Activated B cell treated with CpG ODN at 0.5 μM for 24 hours (primary cell): Measurements from ENCODE around the gene MYH13. TPM values are rescaled to one million over a fixed set of nuclear protein-coding genes. Genes with fewer than 3 reads are reported as not detected.

Experiments used
- ATAC-seq: fragments of 200-7000 bp; cut with Tn5 transposase; one replicate; pipeline ENCODE4 v1.10.0; 2021; ENCODE audit warnings: low read depth, mild to moderate bottlenecking, moderate library complexity
- CTCF ChIA-PET: fragments of 350-600 bp; sonication (Branson Sonifier 250); formaldehyde crosslinking; loops from one replicate; lab custom pipeline; 2021; ENCODE audit warnings: antibody characterized with exemption; lab: Charles Lee
- POLR2A ChIA-PET: fragments of 350-600 bp; sonication (Branson Sonifier 250); formaldehyde crosslinking; loops from one replicate; lab custom pipeline; 2021; ENCODE audit warnings: antibody characterized with exemption; lab: Charles Lee
- DNase-seq: peaks from one replicate; pipeline ENCODE4 v3.0.0; 2022
- H3K27ac Mint-ChIP-seq: one replicate; pipeline ENCODE4 v1.8.0; 2020; ENCODE audit warnings: mixed read lengths
- H3K27me3 Mint-ChIP-seq: one replicate; pipeline ENCODE4 v1.8.0; 2021; ENCODE audit warnings: mixed read lengths
- H3K36me3 Mint-ChIP-seq: one replicate; pipeline ENCODE4 v1.8.0; 2021; ENCODE audit warnings: low read depth, mixed read lengths
- H3K4me1 Mint-ChIP-seq: one replicate; pipeline ENCODE4 v1.8.0; 2021; ENCODE audit warnings: mixed read lengths
- H3K4me3 Mint-ChIP-seq: one replicate; pipeline ENCODE4 v1.8.0; 2020; ENCODE audit warnings: mild to moderate bottlenecking, mixed read lengths
- H3K9me3 Mint-ChIP-seq: one replicate; pipeline ENCODE4 v1.8.0; 2020; ENCODE audit warnings: mixed read lengths
- intact Hi-C: fragments of 100-400 bp; cut with micrococcal nuclease; formaldehyde crosslinking; loops from one replicate; pipeline ENCODE4 v1.15.1; 2024
- total RNA-seq: library from RNA; stranded (reverse); gene quantifications from 2 replicates; pipeline ENCODE4 v1.2.3, GENCODE V29; 2022
- TF ChIP-seq, protein P1 (sequence below): fragments of 200-600 bp; IDR thresholded peaks from one replicate; pipeline ENCODE4 v1.8.0; 2022; ENCODE audit warnings: antibody characterized with exemption, mild to moderate bottlenecking

MYH13 gene
- total RNA-seq: not detected in 2 replicates

GRCh38 chr17:10372906-10373305, at the start of gene MYH13:
TSS of gene MYH13 (minus strand) at chr17:10373006. CDS start at chr17:10364530, 8,476 bp downstream.
- TF ChIP-seq, protein P1, sequence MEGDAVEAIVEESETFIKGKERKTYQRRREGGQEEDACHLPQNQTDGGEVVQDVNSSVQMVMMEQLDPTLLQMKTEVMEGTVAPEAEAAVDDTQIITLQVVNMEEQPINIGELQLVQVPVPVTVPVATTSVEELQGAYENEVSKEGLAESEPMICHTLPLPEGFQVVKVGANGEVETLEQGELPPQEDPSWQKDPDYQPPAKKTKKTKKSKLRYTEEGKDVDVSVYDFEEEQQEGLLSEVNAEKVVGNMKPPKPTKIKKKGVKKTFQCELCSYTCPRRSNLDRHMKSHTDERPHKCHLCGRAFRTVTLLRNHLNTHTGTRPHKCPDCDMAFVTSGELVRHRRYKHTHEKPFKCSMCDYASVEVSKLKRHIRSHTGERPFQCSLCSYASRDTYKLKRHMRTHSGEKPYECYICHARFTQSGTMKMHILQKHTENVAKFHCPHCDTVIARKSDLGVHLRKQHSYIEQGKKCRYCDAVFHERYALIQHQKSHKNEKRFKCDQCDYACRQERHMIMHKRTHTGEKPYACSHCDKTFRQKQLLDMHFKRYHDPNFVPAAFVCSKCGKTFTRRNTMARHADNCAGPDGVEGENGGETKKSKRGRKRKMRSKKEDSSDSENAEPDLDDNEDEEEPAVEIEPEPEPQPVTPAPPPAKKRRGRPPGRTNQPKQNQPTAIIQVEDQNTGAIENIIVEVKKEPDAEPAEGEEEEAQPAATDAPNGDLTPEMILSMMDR: no peak
- Mint-ChIP-seq H3K27me3 (peaks cover 2% of the 10 kb centered on the region), H3K4me3 (no peak within 1 kb of the TSS)

DNA sequence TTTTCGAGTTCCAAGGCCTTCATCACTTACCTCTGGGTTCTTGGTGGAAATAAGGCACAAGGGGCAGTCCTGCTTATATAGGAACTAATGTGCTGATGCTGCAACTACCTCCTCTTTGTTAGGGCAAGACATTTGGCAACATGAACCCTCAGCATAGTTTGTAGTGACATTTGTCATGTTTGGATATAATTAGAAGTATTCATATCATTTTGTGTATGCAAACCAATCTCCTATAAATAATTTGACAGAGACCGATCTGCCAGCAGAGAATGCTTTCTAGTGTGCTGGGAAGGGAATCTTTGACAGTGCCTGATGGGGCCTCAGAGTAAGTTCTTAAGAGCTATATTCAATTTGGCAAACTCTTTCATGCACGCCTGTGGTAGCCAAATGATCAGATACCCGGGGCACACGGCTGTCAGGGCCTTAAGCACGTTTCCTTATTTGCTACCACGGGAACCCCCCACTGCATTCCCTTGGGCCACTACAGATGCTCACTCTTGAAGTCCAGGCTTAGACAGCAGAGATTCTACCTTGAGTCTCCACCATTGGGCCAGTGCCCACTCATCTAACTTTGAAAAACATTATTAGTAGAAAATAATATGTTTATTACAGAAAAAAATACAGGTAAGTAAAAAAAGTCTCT, 49.2 kb upstream of the MYH13 start, which contains the start of gene MYH8:
TSS of gene MYH8 (minus strand) at position 51 of the 643 bp plus-strand sequence. CDS start 1,723 bp downstream, outside the sequence.
- Mint-ChIP-seq H3K4me3 (no peak within 1 kb of the TSS), H3K36me3 (no peaks in the 10 kb centered on the region), H3K9me3 (no peaks in the 10 kb centered on the region), H3K27ac (no peak within 1 kb of the TSS), H3K4me1 (no peaks in the 10 kb centered on the region), H3K27me3 (peaks cover 8% of the 10 kb centered on the region)
- TF ChIP-seq, protein P1: no peak
- POLR2A ChIA-PET: no interaction called here
- ATAC-seq (no peak), DNase-seq (no peak)
- intact Hi-C loops: no loop called here
- CTCF ChIA-PET: no interaction called here

More at GRCh38 chr17:10372906-10373305, at the start of gene MYH13:
- no peak for DNase-seq
- intact Hi-C loops: no loop called here
- ChIA-PET POLR2A (no interaction called here), CTCF (no interaction called here)
- no peaks in the 10 kb centered on the region for H3K4me1 Mint-ChIP-seq
- H3K27ac Mint-ChIP-seq: no peak within 1 kb of the TSS
- no peaks in the 10 kb centered on the region for H3K36me3 Mint-ChIP-seq
- H3K9me3 Mint-ChIP-seq: no peaks in the 10 kb centered on the region
- no peak for ATAC-seq

- Mint-ChIP-seq H3K27ac (no peak overlapping the region), H3K27me3 (peaks cover 6% of the 10 kb centered on the region), H3K4me3 (no peak overlapping the region), H3K9me3 (no peaks in the 10 kb centered on the region), H3K36me3 (no peaks in the 10 kb centered on the region), H3K4me1 (no peaks in the 10 kb centered on the region)
- no peak for DNase-seq
- no peak for ATAC-seq
- TF ChIP-seq, protein P1: no peak
- POLR2A ChIA-PET: no interaction called here
- intact Hi-C loops: no loop called here
- CTCF ChIA-PET: no interaction called here
Observed at GRCh38 chr17:10421211-10421610, 48.4 kb upstream of the MYH13 start.

GRCh38 chr17:10420811-10421210, 48.0 kb upstream of the MYH13 start:
- Mint-ChIP-seq H3K4me1 (no peaks in the 10 kb centered on the region), H3K27me3 (peaks cover 8% of the 10 kb centered on the region), H3K9me3 (no peaks in the 10 kb centered on the region), H3K36me3 (no peaks in the 10 kb centered on the region), H3K27ac (no peak overlapping the region), H3K4me3 (no peak overlapping the region)
- ChIA-PET POLR2A (no interaction called here), CTCF (no interaction called here)
- no peak for DNase-seq
- TF ChIP-seq, protein P1: no peak
- ATAC-seq: no peak
- intact Hi-C loops: no loop called here

DNA sequence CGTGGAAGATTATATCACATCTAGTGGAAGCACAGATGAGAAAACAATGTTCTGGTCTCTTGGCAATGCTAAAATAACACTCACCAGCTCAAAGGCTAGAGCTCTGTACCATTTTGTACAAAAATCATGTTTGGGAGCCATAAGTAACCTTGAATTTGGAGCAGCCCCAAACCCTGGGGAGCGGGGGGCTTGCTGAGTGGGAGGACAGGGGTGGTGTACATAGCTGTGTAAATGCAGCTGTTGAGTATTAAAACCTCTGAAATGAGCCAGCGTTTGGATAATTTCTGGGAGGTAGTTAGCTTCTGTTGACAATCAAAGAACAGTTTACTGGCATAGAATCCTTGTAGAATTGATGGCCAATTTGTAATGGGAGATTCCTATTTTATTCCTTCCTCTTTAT, 44.6 kb upstream of the MYH13 start:
- ChIA-PET CTCF (interaction anchor here (1.6 kb wide), 1 partner anchor 90 kb away, joined by 3 read pairs; no protein-coding TSS in a partner anchor), POLR2A (no interaction called here)
- no peak overlapping the region for H3K27ac Mint-ChIP-seq
- DNase-seq (no peak), ATAC-seq (no peak)
- H3K4me3 Mint-ChIP-seq: no peak overlapping the region
- H3K27me3 Mint-ChIP-seq: peaks cover 13% of the 10 kb centered on the region
- H3K36me3 Mint-ChIP-seq: no peaks in the 10 kb centered on the region
- intact Hi-C loops: no loop called here
- no peaks in the 10 kb centered on the region for H3K4me1 Mint-ChIP-seq
- TF ChIP-seq, protein P1: no peak
- H3K9me3 Mint-ChIP-seq: no peaks in the 10 kb centered on the region
